Caco-2 (cell line): ENCODE data around the gene C3orf85. TPM values are rescaled to one million over a fixed set of nuclear protein-coding genes. Genes with fewer than 3 reads are reported as not detected.
"Not testable (repeated sequence)": the region's sequence is repeated elsewhere in the genome, so short reads cannot be mapped to it uniquely, and the experiment has no call there.

Experiments
- BruUV-seq: library from RNA; stranded (reverse); fragments of 400-500 nt; replicated peaks from 2 replicates; lab custom pipeline; 2021; lab: Mats Ljungman, UMichigan
- CTCF ChIA-PET: fragments of 300-600 bp; sonication (Branson Sonifier 250); formaldehyde crosslinking; loops from one replicate; lab custom pipeline; 2022; ENCODE audit warnings: antibody characterized with exemption; lab: Charles Lee
- POLR2A ChIA-PET: fragments of 300-600 bp; sonication (Branson Sonifier 250); formaldehyde crosslinking; loops from one replicate; lab custom pipeline; 2022; ENCODE audit warnings: antibody characterized with exemption; lab: Charles Lee
- DNase-seq, 2 experiments: peaks; one replicate each; pipeline versions ENCODE4 v3.0.0 to v3.0.0-alpha.2; 2020 to 2022
- H3K27me3 ChIP-seq: replicated peaks from 2 replicates; pipeline ENCODE4 v1.6.0; 2011; ENCODE audit warnings: low read length; ENCODE audit not compliant: control insufficient read depth, insufficient read depth
- H3K36me3 ChIP-seq: 2 replicates; pipeline ENCODE4 v1.5.1; 2011; ENCODE audit warnings: low read length; ENCODE audit not compliant: control insufficient read depth, insufficient read depth
- H3K4me1 ChIP-seq: fragments of 250-450 bp; sonication (Bioruptor Pico); 2 replicates; pipeline ENCODE4 v1.5.1; 2020; ENCODE audit warnings: mild to moderate bottlenecking
- H3K4me3 ChIP-seq: 2 replicates; pipeline ENCODE4 v1.5.1; 2011; ENCODE audit warnings: low read depth, mild to moderate bottlenecking, control low read depth, low read length
- H3K9me3 ChIP-seq: fragments of 250-450 bp; sonication (Bioruptor Pico); 2 replicates; pipeline ENCODE4 v1.5.1; 2020; ENCODE audit warnings: mild to moderate bottlenecking, moderate library complexity
- H3K27ac Mint-ChIP-seq: one replicate; pipeline ENCODE4 v1.8.0; 2022; ENCODE audit warnings: mixed read lengths; ENCODE audit not compliant: unreplicated experiment
- H3K27me3 Mint-ChIP-seq: one replicate; pipeline ENCODE4 v1.8.0; 2022; ENCODE audit warnings: mixed read lengths; ENCODE audit not compliant: insufficient read depth, unreplicated experiment
- H3K36me3 Mint-ChIP-seq: one replicate; pipeline ENCODE4 v1.8.0; 2022; ENCODE audit warnings: mild to moderate bottlenecking, mixed read lengths; ENCODE audit not compliant: insufficient read depth, unreplicated experiment
- H3K4me1 Mint-ChIP-seq: one replicate; pipeline ENCODE4 v1.8.0; 2022; ENCODE audit warnings: low read depth, mixed read lengths; ENCODE audit not compliant: unreplicated experiment
- H3K4me3 Mint-ChIP-seq: one replicate; pipeline ENCODE4 v1.8.0; 2022; ENCODE audit warnings: mild to moderate bottlenecking, moderate library complexity, mixed read lengths; ENCODE audit not compliant: unreplicated experiment
- H3K9me3 Mint-ChIP-seq: one replicate; pipeline ENCODE4 v1.8.0; 2022; ENCODE audit warnings: mixed read lengths; ENCODE audit not compliant: unreplicated experiment
- intact Hi-C: fragments of 100-400 bp; cut with micrococcal nuclease; formaldehyde crosslinking; loops from one replicate; pipeline ENCODE4 v1.10.0; 2022; ENCODE audit not compliant: unreplicated experiment
- total RNA-seq: library from RNA; stranded (reverse); gene quantifications from 2 replicates; pipeline ENCODE4 v1.2.3, GENCODE V29; 2022
- TF ChIP-seq, protein P1 (sequence below), 2 experiments: fragments of 200-600 bp in 1 of 2; IDR thresholded peaks; 1 replicate in 1 of 2; 2 replicates in 1 of 2; pipeline versions ENCODE4 v1.5.1 to v1.8.0; 2011 to 2022; ENCODE audit warnings: antibody characterized with exemption in 1 of 2, control low read depth in 1 of 2, inconsistent platforms in 1 of 2, low read depth in 1 of 2, low read length in 1 of 2, mild to moderate bottlenecking in 1 of 2, moderate library complexity in 1 of 2; ENCODE audit not compliant: insufficient read depth in 1 of 2, severe bottlenecking in 1 of 2, unreplicated experiment in 1 of 2

Gene C3orf85
- total RNA-seq, 1 experiment from 2014 or later: 0.48 TPM

DNA sequence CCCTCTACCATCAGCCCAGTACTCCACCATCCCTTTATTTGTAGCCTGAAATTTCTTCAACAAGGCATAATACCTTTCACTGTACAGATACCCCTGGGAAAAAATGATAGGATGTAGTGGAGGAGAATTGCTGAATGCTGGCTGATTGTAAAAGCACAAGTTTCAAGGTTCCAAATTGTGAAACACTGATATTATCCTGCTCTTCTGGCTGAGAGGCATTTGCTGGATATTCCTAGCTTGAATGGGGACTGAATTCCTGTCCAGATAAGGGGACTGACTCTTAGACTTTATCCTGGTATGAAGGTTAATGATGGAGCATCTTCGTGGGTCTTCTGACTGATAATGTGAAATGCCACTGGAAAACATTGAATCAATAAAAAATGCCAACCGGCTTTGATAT, 9.0 kb upstream of the C3orf85 start:
- H3K4me3 Mint-ChIP-seq: no peak overlapping the region
- DNase-seq: no peak
- CTCF ChIA-PET: no interaction called here

DNA sequence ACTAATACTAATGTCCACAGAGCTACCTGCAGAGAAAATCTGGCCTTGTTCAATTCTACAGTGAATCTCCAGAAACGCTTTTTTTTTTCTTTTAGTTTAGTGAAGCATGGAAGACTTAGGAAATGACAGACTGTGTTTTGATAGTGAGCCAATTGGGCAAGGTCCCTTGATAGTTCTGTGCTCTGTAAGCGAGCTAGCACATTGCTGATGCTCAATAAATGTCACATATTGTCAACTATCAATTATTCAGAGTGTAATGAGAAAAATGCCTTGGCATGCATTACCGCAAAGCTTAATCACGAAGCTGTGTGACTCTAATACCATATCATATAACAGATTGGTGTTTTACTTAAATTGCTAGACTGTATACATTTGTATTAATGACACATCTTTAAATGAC, 5.2 kb upstream of the C3orf85 start:
- Histone ChIP-seq H3K4me3 (no peak overlapping the region), H3K36me3 (no peaks in the 10 kb centered on the region), H3K9me3 (no peaks in the 10 kb centered on the region), H3K4me1 (peaks cover 21% of the 10 kb centered on the region), H3K27me3 (no peaks in the 10 kb centered on the region)
- intact Hi-C loops: no loop called here
- DNase-seq: no peak
- Mint-ChIP-seq H3K9me3 (peaks cover 12% of the 10 kb centered on the region), H3K36me3 (no peaks in the 10 kb centered on the region), H3K27ac (no peak overlapping the region), H3K4me1 (peaks cover 19% of the 10 kb centered on the region), H3K27me3 (no peaks in the 10 kb centered on the region), H3K4me3 (no peak overlapping the region)
- BruUV-seq: no TSS peak
- ChIA-PET CTCF (no interaction called here), POLR2A (no interaction called here)
- TF ChIP-seq, protein P1, sequence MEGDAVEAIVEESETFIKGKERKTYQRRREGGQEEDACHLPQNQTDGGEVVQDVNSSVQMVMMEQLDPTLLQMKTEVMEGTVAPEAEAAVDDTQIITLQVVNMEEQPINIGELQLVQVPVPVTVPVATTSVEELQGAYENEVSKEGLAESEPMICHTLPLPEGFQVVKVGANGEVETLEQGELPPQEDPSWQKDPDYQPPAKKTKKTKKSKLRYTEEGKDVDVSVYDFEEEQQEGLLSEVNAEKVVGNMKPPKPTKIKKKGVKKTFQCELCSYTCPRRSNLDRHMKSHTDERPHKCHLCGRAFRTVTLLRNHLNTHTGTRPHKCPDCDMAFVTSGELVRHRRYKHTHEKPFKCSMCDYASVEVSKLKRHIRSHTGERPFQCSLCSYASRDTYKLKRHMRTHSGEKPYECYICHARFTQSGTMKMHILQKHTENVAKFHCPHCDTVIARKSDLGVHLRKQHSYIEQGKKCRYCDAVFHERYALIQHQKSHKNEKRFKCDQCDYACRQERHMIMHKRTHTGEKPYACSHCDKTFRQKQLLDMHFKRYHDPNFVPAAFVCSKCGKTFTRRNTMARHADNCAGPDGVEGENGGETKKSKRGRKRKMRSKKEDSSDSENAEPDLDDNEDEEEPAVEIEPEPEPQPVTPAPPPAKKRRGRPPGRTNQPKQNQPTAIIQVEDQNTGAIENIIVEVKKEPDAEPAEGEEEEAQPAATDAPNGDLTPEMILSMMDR (IDR thresholded peaks at IDR 0.05; ENCODE audit: insufficient read depth in 1 of 2, low read depth in 1 of 2, low read length in 1 of 2, severe bottlenecking in 1 of 2, unreplicated experiment in 1 of 2): no peak

More for the DNA sequence above, 9.0 kb upstream of the C3orf85 start:
- Mint-ChIP-seq H3K27ac (no peak overlapping the region), H3K9me3 (peaks cover 19% of the 10 kb centered on the region), H3K4me1 (peaks cover 25% of the 10 kb centered on the region), H3K36me3 (peaks cover 5% of the 10 kb centered on the region), H3K27me3 (no peaks in the 10 kb centered on the region)
- POLR2A ChIA-PET: no interaction called here
- no peak overlapping the region for H3K4me3 ChIP-seq
- H3K4me1 ChIP-seq: peaks cover 33% of the 10 kb centered on the region
- no TSS peak for BruUV-seq
- intact Hi-C loops: loop anchor here (2.0 kb wide), 1 partner anchor 187 kb away; no protein-coding TSS in a partner anchor
- no peaks in the 10 kb centered on the region for H3K9me3 ChIP-seq
- no peaks in the 10 kb centered on the region for H3K27me3 ChIP-seq
- TF ChIP-seq, protein P1 (IDR thresholded peaks at IDR 0.05; ENCODE audit: insufficient read depth in 1 of 2, low read depth in 1 of 2, low read length in 1 of 2, severe bottlenecking in 1 of 2, unreplicated experiment in 1 of 2): no peak
- H3K36me3 ChIP-seq: no peaks in the 10 kb centered on the region

DNA sequence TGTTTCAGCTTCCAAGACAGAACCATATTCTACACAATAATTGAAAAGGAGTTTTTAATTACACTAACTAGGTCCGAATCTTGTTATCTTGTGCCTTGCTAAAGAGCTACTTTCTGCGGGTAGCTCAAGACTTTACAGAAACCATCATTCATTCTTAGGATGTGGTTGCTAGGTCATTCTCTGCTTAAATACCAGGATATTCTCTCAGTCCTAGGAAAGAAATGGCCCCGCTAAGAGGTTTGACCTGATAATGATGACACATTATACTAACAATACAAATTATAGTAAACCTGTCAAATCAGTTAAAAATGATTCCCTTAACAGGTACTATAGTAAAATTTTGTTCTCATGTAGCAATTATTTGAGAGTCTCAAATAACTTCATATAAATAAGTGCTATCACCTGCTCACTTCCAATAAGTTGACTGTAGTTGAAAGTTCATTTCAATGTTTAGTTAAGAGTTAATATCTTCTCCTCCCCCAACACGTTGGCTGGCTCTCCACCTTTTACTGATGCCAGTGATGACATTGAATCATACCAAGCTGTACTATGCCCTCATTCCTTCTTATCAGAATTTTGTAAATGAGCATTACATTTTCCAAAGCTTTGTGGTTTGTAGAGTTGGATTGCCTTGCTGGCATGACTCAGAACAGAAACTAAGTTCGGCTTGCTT, 3.6 kb upstream of the C3orf85 start:
- peaks cover 12% of the 10 kb centered on the region for H3K9me3 Mint-ChIP-seq
- Histone ChIP-seq H3K9me3 (no peaks in the 10 kb centered on the region), H3K27me3 (no peaks in the 10 kb centered on the region), H3K4me3 (no peak overlapping the region), H3K36me3 (no peaks in the 10 kb centered on the region), H3K4me1 (peaks cover 9% of the 10 kb centered on the region)
- POLR2A ChIA-PET: no interaction called here
- no peaks in the 10 kb centered on the region for H3K36me3 Mint-ChIP-seq
- H3K4me1 Mint-ChIP-seq: peaks cover 16% of the 10 kb centered on the region
- TF ChIP-seq, protein P1 (IDR thresholded peaks at IDR 0.05; ENCODE audit: insufficient read depth in 1 of 2, low read depth in 1 of 2, low read length in 1 of 2, severe bottlenecking in 1 of 2, unreplicated experiment in 1 of 2): no peak
- H3K4me3 Mint-ChIP-seq: no peak overlapping the region
- BruUV-seq: no TSS peak
- no peak overlapping the region for H3K27ac Mint-ChIP-seq
- intact Hi-C loops: no loop called here
- CTCF ChIA-PET: no interaction called here
- no peaks in the 10 kb centered on the region for H3K27me3 Mint-ChIP-seq
- DNase-seq: no peak

DNA sequence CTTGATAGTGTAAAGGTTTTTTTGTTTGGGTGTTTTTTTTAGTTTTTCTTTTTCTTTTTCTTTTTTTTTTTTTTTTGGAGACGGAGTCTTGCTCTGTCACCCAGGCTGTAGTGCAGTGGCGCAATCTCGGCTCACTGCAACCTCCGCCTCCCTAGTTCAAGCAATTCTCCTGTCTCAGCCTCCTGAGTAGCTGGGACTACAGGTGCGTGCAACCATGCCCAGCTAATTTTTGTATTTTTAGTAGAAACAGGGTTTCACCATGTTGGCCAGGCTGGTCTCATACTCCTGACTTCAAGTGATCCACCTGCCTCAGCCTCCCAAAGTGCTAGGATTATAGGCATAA, 3.1 kb upstream of the C3orf85 start:
- H3K9me3 Mint-ChIP-seq, H3K9me3 ChIP-seq, DNase-seq, BruUV-seq, H3K4me1 ChIP-seq, H3K36me3 ChIP-seq, H3K27me3 ChIP-seq, H3K27me3 Mint-ChIP-seq, intact Hi-C loops, CTCF ChIA-PET, H3K4me3 Mint-ChIP-seq, POLR2A ChIA-PET, H3K36me3 Mint-ChIP-seq, H3K4me3 ChIP-seq, H3K27ac Mint-ChIP-seq: not testable (repeated sequence)
- peaks cover 12% of the 10 kb centered on the region for H3K4me1 Mint-ChIP-seq
